Caki2 (cell line): ENCODE data around the gene KRT13. TPM values are rescaled to one million over a fixed set of nuclear protein-coding genes. Genes with fewer than 3 reads are reported as not detected.

ENCODE experiments used
- DNase-seq: peaks from one replicate; pipeline ENCODE4 v3.0.0-alpha.2; 2015; ENCODE audit warnings: low read depth
- in situ Hi-C: cut with HindIII; loops from 2 replicates; pipeline ENCODE4 v1.10.0; 2016; ENCODE audit warnings: low sequenced_read_pairs, low pct_unique_long_range_greater_than_20kb, mixed read lengths
- total RNA-seq: library from RNA; depleted of rRNA; stranded (reverse); fragments of >200 nt; shearing (Covaris generic); gene quantifications from 2 replicates; pipeline ENCODE4 v1.2.3, GENCODE V29; 2014; ENCODE audit warnings: low replicate concordance

KRT13 gene
- total RNA-seq, 1 experiment from 2014 or later = 0.78 TPM

DNA sequence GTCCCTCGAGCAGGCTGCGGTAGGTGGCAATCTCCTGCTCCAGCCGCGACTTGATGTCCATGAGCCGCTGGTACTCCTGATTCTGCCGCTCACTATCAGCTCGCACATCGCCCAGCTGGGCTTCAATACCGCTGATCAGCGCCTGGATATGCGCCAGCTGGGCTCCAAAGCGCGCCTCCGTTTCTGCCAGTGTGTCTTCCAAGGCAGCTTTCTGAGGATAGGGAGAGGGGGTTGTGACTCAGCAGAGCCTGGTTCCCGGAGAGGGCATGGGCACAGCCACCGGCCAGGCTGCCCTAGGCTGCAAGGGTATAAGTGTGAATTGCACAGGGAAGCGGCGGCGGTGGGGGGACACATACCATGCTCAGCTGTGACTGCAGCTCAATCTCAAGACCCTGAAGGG, 18.4 kb upstream of the KRT13 start:
- DNase-seq = peak; percentile 52

DNA sequence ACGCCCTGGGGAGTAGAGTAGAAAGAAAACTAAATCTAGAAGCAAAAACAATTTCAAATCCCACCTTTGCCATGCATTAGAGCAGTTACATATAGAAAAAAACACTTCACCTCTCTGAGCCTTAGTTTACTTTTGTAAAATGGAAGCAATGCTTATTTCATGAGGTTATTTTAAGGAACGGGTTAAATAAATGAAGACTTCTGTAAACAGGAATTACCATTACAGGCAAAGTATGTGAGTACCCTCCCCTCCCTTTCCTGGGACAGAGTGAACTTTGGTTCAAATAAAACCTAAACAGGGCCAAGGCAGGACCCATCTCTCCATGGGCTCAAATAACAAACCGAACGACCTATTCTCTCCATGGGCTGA, 17.8 kb upstream of the KRT13 start:
- DNase-seq = no peak
- in situ Hi-C loops = no loop called here

More for the DNA sequence above, 18.4 kb upstream of the KRT13 start:
- in situ Hi-C loops = no loop called here

DNA sequence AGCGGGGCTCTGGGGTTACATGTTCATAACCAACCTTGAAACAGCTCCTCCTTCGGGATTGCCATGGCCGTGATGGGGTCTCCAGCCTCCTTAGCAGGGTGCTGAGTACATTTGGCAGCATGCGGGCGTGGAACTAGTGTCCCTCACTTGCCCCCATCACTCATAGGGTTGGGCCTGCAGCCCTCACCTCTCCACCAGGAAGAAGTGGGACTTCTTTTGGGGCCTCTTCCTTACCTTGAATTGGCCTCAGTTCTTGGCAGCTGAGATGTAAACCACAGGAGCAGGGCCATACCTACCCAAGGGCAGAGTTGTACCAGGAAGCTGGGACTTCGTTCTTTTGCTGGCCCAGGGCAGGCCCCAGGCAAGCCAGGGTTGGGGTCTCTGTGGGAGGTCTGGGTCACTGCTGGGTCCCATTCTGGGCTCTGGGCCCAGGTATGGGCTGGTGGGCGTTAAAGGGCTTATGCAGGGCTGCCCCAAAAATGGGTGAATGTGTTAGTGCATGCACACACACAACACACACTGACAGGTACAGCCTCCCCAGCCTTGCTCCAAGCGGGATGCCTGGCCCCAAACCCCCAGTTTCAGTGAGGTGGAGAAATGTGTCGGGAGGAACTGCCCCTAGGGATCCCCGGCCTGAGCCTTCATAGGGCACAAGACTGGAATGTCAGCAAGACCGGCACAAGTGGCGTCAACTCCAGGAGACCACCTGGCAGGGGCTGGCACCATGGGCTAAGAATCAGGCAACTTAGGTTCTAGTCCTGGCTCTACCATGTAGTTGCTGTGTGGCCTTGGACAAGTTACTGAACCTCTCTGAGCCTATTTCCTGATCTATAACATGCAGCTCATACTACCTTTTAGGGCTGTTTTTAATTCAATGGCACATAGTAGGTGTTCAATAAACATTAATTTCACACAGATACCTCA, 17.2 kb upstream of the KRT13 start:
- DNase-seq = peak; percentile 57
- in situ Hi-C loops = no loop called here

DNA sequence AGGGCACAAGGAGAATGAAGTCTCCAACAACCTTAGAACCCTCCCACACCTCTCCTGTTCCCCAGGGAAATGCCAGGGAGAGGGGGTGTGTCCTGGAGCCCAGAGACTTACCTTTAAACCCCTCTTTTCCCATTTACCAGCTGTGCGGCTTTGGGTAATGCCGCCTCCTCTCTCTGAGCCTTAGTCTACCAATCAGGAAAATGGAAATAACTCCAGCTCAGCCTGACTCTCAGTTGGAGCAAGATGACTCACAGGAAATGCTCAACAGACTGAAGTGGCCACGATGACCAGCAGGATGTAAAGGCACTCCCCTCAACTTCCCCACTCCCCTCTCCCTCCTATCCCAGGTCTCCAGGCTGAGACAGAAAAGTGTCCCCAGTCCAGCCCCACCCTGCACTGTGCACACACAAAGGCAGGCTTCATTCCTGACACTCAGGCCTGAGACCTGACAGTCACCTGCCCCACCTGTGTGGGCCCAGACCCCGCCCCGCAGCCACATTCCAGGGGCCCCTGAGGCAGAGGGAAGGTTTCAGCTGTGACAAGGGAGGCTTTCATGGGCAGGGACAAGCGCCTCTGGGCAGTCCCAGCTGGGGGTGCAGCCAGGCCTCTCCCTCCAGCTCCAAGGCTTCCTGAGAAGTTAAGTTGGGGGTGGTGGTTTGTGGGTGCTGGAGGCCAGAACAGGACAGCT, 16.3 kb upstream of the KRT13 start:
- in situ Hi-C loops = no loop called here
- DNase-seq = peak; percentile 88

DNA sequence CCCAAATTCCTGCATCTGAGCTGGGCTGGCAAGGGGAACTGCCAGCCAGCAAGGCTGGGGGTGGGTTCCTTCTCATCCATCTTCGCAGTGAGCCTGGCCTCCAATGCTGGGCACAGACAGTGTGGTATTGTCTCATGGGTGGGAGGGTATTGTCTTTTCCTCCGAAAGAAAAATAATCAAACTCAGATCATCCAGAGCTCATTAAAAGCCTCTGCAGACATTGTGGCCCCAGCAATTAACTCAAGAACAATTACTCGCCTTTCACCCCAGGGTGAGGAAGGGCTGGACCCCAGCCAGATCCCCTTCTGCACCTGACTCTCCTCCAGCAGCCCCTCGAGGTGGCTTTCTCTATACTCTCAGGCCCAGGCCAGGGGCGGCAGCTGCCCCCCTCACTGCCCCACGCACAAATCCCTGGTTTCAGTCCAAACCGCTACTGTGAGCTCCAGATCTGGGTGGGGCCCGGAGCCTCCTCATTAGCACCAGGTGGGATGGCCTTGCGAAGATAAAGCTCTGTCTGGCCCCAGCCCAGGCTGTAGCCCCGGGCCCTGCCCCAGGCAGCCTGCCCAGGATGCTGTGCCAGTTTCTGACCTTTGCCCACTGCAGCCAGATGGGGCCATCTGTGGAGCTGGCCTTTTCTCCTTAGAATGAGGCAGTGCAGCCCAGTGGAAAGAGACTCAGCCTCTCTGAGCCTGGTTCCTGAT, 15.6 kb upstream of the KRT13 start:
- in situ Hi-C loops = no loop called here
- peak; percentile 85 for DNase-seq

DNA sequence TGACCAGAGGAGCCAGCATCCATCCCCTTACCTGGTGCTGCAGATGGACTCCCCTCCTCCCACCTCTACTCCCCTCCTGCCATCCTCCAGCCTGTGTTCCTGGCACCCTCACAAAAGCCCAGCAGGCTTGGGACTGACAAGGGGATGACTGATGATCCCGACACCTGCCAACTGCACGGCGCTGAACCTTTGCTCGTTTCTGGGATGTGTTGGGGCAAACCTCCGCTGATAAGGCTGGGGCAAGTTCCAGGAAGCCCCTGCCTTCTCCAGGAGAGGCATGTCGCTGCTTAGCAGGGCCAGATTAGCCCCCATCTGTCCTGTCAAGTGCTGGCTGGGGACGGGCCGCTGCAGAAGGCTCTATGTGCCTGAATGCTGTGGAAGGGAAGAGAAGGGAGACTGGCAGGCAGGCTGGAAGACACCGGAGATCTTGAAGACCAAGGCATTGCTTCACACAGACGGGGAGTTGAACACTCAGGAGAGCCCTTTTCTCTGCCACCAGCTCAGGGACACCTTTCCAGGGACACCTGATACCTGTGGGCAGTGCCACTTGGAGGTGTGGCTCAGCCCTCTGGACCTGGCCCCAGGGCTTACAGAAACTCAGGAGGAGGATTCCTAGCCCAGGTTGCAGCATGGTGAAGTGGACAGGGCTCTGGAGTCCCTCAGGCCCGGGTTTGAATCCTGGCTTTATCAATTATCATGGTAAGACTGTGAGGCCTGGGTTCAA, 14.3 kb upstream of the KRT13 start:
- in situ Hi-C loops = no loop called here

DNA sequence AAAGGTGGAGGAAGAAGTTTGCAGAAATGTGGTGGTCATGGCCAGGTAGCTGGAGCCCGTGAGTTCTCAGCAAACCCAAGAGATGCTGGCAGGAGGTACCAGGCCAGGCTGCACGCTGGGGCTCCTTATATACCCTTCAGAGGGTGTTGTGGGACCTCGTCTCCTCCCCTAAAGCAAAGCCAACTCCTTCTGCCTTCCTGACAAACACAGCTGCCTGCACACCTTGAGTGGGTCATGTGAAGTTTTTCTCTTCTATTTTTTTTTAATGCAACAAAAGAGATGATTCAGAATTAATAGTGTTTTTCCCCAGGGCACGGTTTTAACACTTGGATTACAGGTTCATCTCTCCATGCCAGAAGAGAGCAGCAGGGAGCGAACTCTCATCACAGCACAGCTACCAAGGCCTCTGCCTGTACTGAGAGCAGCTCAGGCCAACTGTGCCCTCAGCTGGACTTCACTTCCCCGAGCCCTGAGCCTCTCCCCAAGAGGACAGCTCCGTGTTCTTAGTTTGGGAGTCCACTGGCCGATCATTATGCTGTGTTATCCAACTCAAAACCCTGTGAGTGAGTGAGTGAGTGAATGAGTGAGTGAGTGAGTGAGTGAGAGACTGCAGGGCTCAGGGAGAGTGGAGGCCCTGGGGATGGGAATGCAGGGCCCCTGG, 13.5 kb upstream of the KRT13 start, which contains the start of gene KRT15:
TSS of gene KRT15 (minus strand) at position 102 of the 661 bp plus-strand sequence. CDS start at position 39, 63 bp downstream.
- in situ Hi-C loops = no loop called here
- DNase-seq = peak; percentile 75

More for the DNA sequence above, 14.3 kb upstream of the KRT13 start:
- peak; percentile 53 for DNase-seq

DNA sequence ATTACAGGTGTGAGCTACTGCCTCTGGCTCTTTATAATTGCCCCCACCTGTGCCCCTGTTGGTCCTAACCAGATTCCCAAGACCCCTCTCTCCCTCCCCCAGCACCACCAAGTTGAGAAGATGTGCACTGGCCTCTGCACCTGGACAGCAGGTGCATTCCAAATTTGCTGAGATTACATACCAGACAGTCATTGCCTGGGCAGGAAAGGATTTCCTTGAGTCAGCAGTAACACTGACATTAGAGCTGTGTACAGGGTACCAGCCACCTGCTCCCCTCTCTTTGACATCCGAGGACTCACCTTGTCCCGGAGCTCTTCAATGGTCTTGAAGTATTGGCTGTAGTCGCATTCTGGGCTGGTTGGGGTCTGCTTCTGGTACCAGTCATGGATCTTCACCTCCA, 12.6 kb upstream of the KRT13 start:
- no peak for DNase-seq
- in situ Hi-C loops = no loop called here

DNA sequence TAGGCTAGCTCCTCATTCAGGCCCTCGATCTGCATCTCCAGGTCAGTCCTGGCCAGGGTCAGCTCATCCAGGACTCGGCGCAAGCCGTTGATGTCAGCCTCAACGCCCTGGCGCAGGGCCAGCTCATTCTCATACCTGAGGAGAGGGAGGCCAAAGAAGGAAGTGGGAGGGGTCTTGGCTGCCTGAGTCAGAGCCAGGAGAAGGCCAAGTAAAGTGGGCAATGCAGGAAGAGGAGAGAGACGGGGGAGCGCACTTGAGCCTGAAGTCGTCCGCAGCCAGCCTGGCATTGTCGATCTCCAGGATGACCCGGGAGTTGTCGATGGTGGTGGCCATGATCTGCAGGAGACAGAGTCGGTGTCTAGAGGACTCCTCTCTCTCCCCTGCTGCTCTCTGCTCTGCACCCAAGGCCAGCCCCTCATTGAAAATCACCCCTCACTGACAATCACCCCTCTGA, 11.4 kb upstream of the KRT13 start:
- no peak for DNase-seq
- in situ Hi-C loops = no loop called here

DNA sequence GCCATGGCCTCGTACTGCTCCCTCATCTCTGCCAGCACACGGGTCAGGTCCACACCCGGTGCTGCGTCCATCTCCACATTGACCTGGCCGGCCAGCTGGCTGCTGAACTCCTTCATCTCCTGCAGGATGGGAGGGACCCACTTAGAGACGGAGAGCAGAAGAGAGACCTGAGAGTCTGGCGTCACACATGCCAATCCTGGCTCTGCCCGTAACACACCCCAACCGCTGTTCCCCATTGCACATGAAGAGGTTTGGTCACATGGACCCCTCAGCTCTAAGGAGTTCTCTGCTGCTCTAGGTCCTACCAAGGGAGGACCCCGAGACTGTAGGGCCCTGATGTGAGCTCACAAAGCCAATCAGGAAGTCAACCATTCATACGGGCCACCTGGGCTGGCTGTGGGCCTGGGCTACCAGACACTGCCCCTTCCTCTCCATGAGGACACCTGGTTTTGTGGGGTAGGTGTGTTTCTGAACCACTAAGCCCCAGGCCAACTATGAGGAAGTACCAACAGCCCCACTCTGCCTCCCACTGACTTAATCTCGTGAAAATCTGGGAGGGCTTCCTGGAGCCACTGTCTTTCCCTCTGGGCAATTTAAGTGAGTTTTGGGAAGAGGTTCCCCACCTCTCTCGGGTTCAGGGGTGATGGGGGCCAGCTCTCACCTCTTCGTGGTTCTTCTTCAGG, 10.9 kb upstream of the KRT13 start:
- in situ Hi-C loops = no loop called here
- no peak for DNase-seq

DNA sequence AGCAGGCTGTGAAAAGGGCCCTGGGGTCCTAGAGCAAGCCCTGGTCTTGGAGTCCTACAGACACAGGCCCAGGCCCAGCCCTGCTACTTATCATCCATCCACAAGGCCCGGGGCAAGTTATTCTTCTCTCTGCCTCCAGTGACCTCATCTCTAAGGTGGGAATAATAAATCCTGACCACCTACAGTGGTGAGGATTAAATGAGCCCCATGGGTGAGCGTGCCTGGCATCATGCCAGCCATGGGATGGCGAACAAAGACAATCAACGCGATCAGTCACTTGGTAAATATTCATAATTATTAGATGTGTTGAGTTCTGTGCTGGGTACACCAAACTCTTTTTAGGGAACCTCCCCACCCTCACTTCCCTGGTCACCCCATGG, 7.7 kb upstream of the KRT13 start:
- DNase-seq = no peak
- in situ Hi-C loops = no loop called here

DNA sequence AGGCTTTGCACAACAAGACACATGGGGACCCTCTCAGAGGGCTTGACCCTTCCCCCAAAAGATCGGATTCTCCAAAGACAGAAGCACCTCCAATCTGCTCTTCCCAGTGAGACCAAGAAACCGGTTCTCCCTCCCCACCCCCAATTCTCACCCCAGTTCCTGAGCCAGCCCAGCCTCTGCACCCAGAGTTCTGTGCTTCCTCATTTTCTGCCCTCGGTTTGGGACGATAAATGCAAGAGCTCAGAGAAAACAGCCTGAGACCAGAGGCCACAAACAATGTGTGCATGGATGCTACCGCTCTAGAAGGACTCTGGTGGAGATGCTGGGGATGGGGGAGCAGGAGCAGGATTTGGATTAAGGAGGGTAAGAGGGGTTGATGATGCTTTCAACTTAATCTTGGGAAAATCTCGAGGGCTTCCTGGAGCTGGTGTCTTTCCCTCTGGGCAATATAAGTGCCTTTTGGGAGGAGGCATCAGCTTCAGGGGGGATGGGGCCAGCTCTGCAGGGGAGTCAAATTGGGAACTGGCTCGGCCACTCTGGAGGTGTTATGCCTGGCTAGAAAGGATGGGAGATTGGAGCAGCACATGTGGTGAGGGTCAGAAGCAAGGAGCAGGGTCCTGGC, 7.2 kb upstream of the KRT13 start:
- in situ Hi-C loops = no loop called here
- DNase-seq = no peak

DNA sequence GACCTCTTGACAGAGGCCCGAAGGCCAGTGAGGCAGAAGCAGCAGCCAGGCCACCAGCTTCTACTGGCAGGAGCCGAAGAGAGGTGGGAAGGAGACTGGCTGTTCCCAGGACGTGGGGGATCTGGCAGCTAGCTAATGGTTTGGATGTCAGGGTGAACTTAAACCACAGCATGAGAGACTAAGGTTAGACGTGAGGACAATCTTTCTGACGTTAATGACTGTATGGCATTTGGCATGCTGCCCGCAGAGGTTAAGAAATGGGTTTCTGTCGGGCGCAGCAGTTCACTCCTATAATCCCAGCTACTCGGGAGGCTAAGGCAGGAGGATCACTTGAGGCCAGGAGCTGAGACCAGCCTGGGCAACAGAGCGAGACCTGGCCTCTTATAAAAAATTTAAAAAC, 6.3 kb upstream of the KRT13 start:
- in situ Hi-C loops = no loop called here

DNA sequence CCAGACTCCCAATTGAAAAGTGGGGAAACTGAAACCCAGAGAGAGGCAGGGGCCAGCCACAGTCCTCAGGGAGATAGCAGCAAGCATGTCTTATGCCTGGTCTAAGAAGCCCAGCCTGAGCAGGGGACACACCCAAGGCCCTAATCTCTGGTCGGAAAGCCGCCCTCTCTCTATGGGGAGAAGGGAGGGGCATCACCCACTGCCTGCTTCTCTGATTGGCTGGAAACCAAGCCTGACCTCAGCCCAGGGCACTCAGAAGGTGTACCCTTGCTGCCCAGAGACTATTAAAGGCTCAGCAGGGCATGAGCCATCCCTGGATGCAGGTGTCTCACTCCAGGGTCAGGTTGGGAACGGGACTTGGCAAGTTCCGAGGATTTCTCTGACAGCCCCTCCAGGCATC, 5.7 kb upstream of the KRT13 start:
- DNase-seq = no peak
- in situ Hi-C loops = no loop called here

More for the DNA sequence above, 6.3 kb upstream of the KRT13 start:
- DNase-seq = no peak

DNA sequence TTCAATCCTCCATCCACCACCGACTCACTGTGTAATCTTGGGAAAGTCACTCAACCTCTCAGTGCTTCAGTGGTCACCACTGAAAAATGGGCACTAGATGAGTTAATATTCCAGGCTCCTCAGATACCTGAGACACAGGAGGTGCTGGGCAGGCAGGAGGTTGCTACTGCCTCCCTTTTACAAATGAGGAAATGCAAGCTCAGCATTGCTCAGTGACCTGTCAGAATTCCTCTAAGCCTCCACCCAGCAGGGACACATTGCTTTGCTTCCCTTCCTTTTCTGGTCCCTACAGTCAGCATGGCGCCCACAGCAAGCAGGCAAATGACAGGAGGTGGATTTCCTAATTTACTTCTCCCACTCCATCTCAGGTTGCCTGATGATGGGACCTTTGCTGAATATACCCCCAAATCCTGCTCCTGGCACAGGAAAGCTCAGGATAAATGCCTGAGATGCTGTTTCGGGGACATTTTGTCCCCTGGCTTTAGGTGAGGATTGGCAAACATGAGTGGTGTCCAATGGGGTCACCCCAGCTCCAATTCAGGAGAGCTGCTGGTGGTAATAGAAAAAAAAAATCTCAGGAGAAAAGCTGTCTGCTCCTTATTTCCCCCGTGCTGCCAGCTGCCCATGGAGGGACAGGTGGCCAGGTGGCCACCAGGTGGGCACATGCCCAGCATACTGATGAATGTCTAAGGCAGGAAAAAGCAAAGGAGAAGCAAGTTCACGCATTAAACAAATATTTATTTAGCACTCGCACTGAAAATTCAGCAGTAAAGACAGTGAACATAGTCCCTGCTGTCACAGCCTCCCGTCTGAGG, 5.0 kb upstream of the KRT13 start:
- in situ Hi-C loops = no loop called here
- no peak for DNase-seq

DNA sequence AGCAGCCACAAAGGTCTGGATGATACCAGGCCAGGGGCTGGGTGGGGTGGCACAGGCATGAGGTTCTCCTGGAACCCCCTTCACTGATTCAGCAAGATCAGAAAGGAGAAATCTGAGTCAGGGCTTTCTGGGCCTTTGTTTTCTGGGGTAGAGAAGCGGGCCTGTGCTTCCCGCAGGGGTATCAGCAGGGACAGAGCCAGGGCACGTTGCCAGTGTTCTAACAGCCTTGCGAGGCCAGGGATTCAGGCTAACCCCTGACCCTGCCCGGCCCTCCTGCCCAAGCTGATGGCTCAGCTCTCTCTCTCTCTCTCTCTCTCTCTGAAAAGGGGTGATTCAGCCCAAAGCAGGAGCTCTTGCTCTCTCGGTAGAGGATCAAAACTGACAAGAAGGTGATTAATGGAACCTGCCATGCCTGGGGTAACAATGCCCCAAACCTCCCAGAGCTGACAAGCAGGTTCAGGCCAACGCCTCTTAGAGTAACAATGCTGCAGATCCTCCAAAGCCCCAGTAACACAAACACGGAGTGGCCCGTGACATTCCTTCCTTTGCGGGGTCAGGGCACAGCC, 2.0 kb upstream of the KRT13 start:
- in situ Hi-C loops = no loop called here
- DNase-seq = no peak
